ENCODE results near the gene KLRC1.
A peak's percentile ranks its signal among the peaks of the same experiment; 100 is the strongest.
"Not testable (repeated sequence)": the region's sequence is repeated elsewhere in the genome, so short reads cannot be mapped to it uniquely, and the experiment has no call there.

Gene KLRC1

DNA sequence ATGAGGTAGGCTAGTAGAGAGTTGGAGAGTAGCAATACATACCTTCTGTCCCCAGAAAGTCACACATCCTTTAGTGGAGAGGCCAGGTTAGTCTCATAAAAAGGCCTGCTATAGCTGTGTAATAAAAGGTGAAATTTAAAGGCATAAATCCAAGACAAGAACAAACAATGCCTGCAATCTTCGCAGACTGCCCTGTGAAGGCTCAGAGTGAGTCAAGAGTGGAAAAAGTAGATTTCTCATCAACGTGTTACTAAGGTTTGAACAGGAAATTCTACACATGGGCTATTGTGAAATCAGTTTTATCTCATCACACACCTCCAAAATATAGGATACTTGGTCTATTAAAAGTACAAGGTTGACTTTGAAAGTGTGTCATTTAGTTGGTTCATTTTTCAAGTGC lies at the start of gene KLRC1:
KLRC1 (minus strand) TSS at position 222 of the 400 bp plus-strand sequence. CDS start 2,221 bp downstream, outside the sequence.
- DNase-seq (ENCODE audit: low read depth, low spot score): no peak

DNA sequence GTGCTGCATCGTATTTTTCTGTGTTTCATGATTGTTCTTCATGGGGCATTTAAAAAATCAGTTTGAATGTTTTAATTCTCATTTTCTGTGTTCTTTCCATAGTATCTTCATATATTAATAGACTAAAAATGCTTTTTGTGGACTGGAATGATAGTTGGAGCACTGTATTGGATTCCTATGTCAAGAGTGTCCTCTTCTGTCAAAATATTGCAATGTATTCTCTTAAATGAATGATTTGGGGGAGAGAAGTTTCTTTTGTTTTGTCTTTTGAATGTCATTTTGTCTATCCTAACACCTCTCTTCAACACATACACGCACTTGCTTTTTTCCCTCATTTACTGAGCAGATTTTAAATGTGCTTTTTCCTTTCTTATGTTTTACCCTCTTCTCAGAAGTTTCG lies 47.9 kb upstream of the KLRC1 start:
- DNase-seq (ENCODE audit: low read depth, low spot score): no peak

DNA sequence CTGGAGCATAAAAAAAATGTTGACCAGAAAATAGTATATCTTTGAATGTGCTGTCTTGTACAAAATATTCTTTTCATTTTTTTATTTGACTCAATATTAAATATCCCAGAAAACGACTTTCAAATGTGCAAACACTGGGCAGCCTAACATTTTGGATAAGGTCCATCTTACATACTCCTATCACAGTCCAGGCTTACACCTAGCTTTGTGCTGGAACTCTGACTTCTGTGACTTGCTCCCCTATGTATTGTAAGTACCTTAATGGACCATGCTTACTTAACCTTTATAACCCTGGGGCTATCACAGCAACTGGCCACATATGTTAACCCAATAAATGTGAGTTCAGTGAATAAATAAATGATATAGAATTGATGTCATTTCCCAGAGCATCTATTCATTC lies 44.9 kb upstream of the KLRC1 start:
- DNase-seq (ENCODE audit: low read depth, low spot score): no peak

DNA sequence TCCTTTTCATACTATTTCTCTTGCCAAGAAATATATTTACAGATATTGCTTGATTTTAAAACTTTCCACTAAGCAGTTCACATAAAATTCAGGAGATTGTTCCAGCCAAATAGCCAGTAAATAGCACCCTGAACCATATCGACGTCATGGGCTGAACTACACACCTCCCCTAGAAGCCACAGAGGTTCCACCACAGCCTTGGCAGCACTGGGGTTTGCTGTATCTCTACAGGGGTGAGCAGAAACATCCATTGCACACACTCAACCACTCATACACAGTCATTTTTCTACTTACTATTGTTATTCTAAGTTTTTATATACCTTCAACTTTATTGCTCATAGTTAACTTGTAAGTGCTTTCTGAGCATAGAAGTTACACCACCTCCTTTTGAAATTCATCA lies 44.4 kb upstream of the KLRC1 start:
- peak; percentile 1 for DNase-seq (ENCODE audit: low read depth, low spot score)

- no peak for DNase-seq (ENCODE audit: low read depth, low spot score)
Measured at GRCh38 chr12:10491766-10492165, 38.6 kb upstream of the KLRC1 start.

- not testable (repeated sequence) for DNase-seq (ENCODE audit: low read depth, low spot score)
Measured at GRCh38 chr12:10487328-10487727, 34.2 kb upstream of the KLRC1 start.

DNA sequence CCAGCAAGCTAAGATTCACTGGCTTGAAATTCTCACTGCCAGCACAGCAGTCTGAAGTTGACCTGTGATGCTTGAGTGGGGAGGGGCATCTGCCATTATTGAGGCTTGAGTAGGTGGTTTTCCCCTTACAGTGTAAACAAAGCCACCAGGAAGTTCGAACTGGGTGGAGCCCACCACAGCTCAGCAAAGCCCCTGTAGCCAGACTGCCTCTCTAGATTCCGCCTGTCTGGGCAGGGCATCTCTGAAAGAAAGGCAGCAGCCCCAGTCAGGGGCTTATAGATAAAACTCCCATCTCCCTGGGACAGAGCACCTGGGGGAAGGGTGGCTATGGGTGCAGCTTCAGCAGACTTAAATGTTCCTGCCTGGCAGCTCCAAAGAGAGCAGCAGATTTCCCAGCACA lies 28.7 kb upstream of the KLRC1 start:
- DNase-seq (ENCODE audit: low read depth, low spot score): not testable (repeated sequence)

DNA sequence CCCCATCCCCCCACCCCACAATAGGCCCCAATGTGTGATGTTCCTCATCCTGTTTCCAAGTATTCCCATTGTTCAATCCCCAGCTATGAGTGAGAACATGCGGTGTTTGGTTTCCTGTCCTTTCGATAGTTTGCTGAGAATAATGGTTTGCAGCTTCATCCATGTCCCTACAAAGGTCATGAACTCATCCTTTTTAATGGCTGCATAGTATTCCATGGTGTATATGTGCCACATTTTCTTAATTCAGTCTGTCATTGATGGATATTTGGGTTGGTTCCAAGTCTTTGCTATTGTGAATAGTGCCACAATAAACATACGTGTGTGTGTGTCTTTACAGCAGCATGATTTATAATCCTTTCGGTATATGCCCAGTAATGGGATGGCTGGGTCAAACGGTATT lies 19.6 kb upstream of the KLRC1 start:
- not testable (repeated sequence) for DNase-seq (ENCODE audit: low read depth, low spot score)

GRCh38 chr12:10469701-10470100 lies 16.5 kb upstream of the KLRC1 start:
- no peak for DNase-seq (ENCODE audit: low read depth, low spot score)

DNA sequence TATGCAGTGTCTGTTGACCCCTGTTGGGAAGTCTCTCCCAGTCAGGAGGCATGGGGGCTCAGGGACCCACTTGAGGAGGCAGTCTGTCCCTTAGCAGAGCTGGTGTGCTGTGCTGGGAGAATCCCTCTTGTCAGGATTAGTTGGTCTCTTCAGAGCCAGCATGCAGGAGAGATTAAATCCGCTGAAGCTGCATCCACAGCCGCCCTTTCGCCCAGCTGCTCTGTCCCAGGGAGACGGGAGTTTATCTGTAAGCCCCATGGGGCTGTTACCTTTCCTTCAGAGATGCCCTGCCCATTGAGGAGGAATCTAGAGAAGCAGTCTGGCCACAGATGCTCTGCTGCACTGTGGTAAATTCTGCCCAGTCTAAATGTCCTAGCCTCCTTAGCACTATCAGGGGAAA lies 13.1 kb upstream of the KLRC1 start:
- no peak for DNase-seq (ENCODE audit: low read depth, low spot score)

DNA sequence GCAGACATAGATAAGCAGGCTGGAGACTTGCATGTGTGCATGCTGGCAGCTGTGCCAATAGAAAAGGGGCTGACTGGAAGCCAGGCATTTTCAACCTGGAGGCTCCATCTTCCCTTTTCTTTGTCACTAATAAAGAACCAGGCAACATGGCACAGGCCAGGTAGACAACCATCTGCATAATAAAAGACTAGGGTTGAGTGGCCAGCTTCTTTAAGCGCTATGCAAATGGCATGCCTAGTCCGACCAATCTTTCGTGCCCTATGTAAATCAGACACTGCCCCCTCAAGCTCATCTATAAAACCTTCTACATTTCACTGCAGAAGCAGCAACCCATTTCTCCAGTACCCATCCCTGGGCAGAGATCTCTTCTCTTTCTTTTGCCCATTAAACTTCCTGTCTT lies 4.6 kb upstream of the KLRC1 start:
- no peak for DNase-seq (ENCODE audit: low read depth, low spot score)

DNA sequence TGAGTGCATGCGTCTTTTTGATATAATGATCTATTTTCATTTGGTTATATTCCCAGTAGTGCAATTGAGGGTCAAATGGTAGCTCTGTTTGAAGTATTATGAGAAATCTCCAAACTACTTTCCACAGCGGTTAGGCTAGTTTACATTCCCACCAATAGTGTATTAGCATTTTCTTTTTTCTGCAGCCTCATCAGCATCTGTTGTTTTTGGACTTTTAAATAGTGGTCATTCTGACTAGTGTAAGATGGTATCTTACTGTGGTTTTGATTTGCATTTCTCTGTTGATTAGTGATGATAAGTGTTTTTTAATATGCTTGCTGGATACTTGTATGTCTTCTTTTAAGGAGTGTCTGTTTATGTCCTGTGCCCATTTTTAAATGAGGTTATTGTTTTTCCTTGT lies 3.7 kb upstream of the KLRC1 start:
- DNase-seq (ENCODE audit: low read depth, low spot score): no peak

DNA sequence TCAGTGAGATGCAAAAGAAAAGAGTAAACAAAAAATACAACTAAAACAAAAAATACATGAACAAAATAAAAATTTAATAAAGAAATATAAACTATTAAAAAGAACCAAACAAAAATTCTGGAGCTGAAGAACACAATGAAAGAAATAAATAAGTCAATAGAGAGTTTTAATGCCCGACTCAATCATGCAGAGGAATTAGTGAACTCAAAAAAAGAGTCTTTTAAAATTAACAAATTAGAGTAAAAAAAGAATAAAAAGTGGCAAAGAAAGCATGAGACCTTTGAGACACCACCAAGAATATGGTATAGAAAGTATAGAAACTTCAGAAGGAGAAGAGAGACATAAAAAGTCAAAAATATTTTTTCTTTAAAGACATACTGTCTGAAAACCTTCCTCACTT lies 2.6 kb upstream of the KLRC1 start:
- no peak for DNase-seq (ENCODE audit: low read depth, low spot score)

GRCh38 chr12:10454531-10454930 lies 1.4 kb upstream of the KLRC1 start:
- no peak for DNase-seq (ENCODE audit: low read depth, low spot score)

DNA sequence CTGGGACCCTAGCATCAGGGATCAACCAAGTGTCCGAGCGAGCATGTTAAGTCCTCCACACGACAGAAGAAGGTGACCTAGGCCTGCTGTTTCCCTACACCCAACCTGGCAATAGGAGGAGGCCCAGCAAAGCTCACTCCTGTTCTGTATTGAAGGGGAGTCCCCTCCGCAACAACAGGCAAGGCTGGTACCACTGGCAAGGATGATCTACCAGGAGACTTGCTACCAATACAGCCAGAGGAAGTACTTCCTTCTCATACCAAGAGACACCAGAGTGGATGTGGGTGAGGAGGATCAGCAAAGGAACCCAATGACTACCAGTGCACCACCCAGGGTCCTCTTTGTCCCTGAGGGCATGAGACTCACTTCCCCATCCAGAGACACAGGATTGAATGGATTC lies 4.9 kb downstream of the KLRC1 start:
- no peak for DNase-seq (ENCODE audit: low read depth, low spot score)

DNA sequence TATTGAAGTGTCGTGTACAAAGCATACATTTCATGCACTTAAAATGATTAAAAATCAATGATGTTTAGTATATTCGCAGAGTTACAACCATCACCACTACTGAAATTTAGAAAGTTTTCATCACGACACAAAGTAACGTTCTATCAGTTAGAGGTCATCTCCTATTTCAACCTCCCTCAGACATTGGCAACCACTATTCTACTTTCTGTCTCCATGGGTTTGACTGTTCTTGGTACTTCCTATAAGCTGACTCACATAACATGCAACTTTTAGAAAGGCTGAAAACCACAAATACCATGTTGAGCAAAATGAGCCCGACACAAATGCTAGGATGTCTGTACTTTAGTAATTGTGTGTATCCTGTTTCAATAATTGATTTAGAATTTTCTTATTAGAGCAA lies 7.1 kb downstream of the KLRC1 start:
- DNase-seq (ENCODE audit: low read depth, low spot score): not testable (repeated sequence)

- not testable (repeated sequence) for DNase-seq (ENCODE audit: low read depth, low spot score)
Measured at GRCh38 chr12:10441144-10441543, 12.0 kb downstream of the KLRC1 start.

DNA sequence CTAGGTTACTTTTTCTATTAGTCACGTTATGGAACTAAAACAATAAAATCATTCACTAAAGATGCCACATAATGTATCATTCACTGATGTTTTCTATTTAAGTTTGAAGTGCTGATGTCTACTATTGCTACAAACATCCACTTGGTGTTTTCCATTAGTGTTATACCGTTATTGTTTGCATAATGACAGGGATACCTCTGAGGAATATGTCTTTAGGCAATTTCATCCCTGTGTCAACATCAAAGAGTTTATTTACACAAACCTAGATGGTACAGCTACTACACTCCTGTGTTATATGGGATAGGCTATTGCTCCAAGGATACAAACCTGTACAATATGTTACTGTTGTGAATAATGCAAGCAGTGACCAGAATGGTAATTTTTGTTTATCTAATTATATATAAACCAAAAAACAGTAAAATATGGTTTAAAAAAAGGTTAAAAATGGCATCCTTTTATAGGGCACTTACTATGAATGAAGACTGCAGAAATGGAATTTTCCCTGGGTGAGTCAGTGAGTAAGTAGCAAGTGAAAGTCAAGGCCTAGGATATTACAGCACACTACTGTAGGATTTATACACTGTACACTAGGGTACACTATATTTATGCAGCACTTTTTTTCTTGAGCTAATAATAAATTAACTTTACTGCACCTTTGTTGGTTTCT lies 13.4 kb downstream of the KLRC1 start:
- not testable (repeated sequence) for DNase-seq (ENCODE audit: low read depth, low spot score)

- DNase-seq (ENCODE audit: low read depth, low spot score): not testable (repeated sequence)
Measured at GRCh38 chr12:10437601-10438000, 15.6 kb downstream of the KLRC1 start.

GRCh38 chr12:10435816-10436215 lies 17.4 kb downstream of the KLRC1 start, which contains the start of gene KLRC2:
TSS of gene KLRC2 (minus strand) at chr12:10436010. CDS start at chr12:10435986, 24 bp downstream.
- DNase-seq (ENCODE audit: low read depth, low spot score): not testable (repeated sequence)

DNA sequence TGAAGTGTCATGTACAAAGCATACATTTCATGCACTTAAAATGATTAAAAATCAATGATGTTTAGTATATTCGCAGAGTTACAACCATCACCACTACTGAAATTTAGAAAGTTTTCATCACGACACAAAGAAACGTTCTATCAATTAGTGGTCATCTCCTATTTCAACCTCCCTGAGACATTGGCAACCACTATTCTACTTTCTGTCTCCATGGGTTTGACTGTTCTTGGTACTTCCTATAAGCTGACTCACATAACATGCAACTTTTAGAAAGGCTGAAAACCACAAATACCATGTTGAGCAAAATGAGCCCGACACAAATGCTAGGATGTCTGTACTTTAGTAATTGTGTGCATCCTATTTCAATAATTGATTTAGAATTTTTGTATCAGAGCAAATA lies 22.6 kb downstream of the KLRC1 start:
- not testable (repeated sequence) for DNase-seq (ENCODE audit: low read depth, low spot score)

GRCh38 chr12:10425938-10426337 lies 27.2 kb downstream of the KLRC1 start:
- not testable (repeated sequence) for DNase-seq (ENCODE audit: low read depth, low spot score)

GRCh38 chr12:10424260-10424899 lies 28.8 kb downstream of the KLRC1 start:
- not testable (repeated sequence) for DNase-seq (ENCODE audit: low read depth, low spot score)

All from astrocyte of the hippocampus (primary cell).